ENCODE measurements around the gene SULT2B1.
A peak's percentile ranks its signal among the peaks of the same experiment; 100 is the strongest.

SULT2B1 gene

DNA sequence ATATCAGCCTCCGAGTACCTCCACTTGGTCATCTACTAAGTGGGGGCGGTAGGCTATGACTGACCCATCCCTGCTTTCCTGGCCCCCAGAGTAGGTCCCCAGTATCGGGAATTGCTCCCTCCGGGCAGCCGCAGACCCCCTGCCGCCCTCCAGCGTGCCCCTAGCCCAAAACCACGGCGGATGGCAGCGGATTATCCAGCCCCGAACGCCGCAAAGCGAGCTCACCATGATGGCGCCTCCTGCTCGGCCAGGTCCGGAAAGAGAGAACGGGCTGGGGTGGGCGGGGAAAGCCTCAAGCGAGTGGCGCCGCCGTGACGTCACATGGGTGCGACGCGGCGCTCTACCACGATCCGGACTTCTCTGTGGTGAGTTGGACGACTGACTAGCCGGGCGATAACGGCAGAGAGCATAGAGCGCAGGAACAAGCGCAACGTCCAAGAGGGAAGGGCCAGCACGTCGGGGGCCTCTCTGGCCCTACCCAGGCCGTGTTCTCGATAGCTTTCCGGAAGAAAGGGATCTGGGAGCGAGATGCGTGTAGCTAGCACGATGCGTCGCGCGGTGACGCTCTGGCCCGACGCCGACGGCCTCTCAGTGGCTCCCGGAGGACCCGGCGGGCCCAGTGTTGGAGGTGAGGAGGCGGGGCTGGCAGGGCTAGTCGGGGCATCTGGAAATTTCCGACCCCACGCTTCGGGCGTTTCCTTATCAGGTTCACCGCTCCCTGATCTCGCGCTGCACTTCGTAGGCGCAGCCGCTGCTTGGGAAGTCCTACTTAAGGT, 67.1 kb downstream of the SULT2B1 start, which contains the start of the genes RPL18 and SPHK2:
Gene RPL18 (minus strand): TSS at position 263 of the 776 bp plus-strand sequence. CDS start 35 bp downstream, at position 228.
Gene SPHK2 (plus strand): TSS at position 591 of the 776 bp plus-strand sequence. CDS start 1,009 bp downstream, outside the sequence.
- no CpG with 5 or more reads among the region's 69 CpGs for WGBS (ENCODE audit: insufficient coverage, insufficient read length)
- peak within 1 kb of the TSS; percentile 97 for H3K4me3 ChIP-seq (ENCODE audit: low read length)
- H3K36me3 ChIP-seq (ENCODE audit: control insufficient read depth, insufficient read depth, low read length), result peaks cover 21% of the 10 kb centered on the region
- H3K27me3 ChIP-seq (ENCODE audit: control insufficient read depth, insufficient read depth, low read length), result no peaks in the 10 kb centered on the region
- H3K27ac ChIP-seq (ENCODE audit: low read length), result no peak within 1 kb of the TSS
- no peaks in the 10 kb centered on the region for H3K9me3 ChIP-seq (ENCODE audit: control insufficient read depth, insufficient read depth, low read length)
- peaks cover 3% of the 10 kb centered on the region for H3K4me1 ChIP-seq (ENCODE audit: control insufficient read depth, insufficient read depth, low read length)
- peak; percentile 98 for DNase-seq (ENCODE audit: low read depth, low spot score)

DNA sequence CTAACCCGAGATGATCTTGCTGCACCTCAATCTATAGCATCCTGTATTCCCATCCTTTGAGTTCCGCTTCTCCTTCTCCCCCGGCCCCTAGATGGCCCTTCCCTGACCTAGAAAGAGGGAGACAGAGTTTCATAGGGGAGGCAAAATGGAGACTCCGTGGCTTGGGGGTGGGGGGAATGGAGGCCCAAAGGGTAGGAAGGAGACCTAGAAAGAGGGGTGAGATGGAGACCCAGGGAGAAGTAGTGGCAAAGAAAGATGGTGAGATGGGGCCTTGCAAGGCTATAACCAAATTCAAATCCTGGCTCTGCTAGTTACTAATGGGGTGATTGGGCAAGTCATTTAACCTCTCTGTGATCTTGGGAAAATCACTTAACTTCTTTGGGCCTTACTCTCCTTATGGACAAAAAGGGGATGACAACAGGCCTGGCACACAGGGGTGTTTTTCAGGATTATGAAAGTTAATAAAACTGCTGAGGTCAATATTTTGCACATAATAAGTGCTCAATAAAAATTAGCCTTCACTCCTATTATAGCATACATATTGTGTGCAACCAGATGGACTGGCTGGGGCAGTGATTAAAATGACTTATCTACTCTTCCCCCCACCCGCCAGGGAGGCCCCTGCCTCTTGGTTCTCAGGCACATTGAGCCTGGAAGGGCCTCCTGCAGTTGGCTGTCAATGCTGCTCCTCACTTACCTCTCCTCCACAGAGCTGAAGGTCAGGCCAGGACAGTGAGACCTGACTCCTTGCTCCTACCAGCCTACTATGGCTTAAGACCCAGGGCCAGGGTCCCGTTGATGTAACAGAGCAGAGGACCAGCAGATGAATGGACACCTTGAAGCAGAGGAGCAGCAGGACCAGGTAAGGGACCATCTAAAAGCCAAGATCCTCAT, 68.0 kb downstream of the SULT2B1 start:
- Histone ChIP-seq H3K4me1 (ENCODE audit: control insufficient read depth, insufficient read depth, low read length) (peaks cover 3% of the 10 kb centered on the region; the same call in 1 of the 2 replicates), H3K27me3 (ENCODE audit: control insufficient read depth, insufficient read depth, low read length) (no peaks in the 10 kb centered on the region), H3K27ac (ENCODE audit: low read length) (no peak overlapping the region), H3K4me3 (ENCODE audit: low read length) (peak overlapping the region; percentile 31; the same call in 1 of the 2 replicates), H3K9me3 (ENCODE audit: control insufficient read depth, insufficient read depth, low read length) (no peaks in the 10 kb centered on the region), H3K36me3 (ENCODE audit: control insufficient read depth, insufficient read depth, low read length) (peaks cover 21% of the 10 kb centered on the region)
- WGBS (ENCODE audit: insufficient coverage, insufficient read length), result no CpG with 5 or more reads among the region's 6 CpGs
- no peak for DNase-seq (ENCODE audit: low read depth, low spot score)

DNA sequence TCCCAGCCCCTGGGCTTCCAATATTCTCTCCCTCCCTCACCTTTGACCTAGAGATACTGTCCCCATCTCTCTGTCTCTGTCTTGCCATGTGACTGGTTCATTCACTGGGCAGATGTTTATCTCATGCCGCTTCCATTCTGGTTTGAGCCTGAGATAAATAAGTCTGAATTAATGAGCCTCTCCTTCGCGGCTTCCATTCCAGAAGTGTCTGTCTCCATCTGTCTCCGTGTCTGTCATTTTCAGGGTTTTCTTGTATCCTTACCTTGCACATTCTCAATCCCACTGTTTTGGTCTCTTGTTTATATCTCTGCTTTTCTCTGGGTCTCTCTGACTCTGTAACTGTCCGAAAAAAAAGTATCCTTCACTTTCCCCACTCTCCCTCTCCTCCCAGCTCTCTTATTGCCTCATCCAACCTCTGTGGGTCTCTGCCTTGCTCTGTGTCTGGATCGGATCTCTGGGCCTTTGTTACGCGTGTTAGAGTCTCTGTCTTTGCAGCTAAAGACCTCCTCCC, 71.6 kb downstream of the SULT2B1 start:
- no peak overlapping the region for H3K27ac ChIP-seq (ENCODE audit: low read length)
- WGBS (ENCODE audit: insufficient coverage, insufficient read length), result no CpG with 5 or more reads among the region's 8 CpGs
- H3K27me3 ChIP-seq (ENCODE audit: control insufficient read depth, insufficient read depth, low read length), result no peaks in the 10 kb centered on the region
- H3K4me1 ChIP-seq (ENCODE audit: control insufficient read depth, insufficient read depth, low read length), result peaks cover 1% of the 10 kb centered on the region
- no peak overlapping the region; the same call in 1 of the 2 replicates for H3K4me3 ChIP-seq (ENCODE audit: low read length)
- H3K9me3 ChIP-seq (ENCODE audit: control insufficient read depth, insufficient read depth, low read length), result no peaks in the 10 kb centered on the region
- H3K36me3 ChIP-seq (ENCODE audit: control insufficient read depth, insufficient read depth, low read length), result peaks cover 7% of the 10 kb centered on the region; the same call in 1 of the 2 replicates
- no peak for DNase-seq (ENCODE audit: low read depth, low spot score)

DNA sequence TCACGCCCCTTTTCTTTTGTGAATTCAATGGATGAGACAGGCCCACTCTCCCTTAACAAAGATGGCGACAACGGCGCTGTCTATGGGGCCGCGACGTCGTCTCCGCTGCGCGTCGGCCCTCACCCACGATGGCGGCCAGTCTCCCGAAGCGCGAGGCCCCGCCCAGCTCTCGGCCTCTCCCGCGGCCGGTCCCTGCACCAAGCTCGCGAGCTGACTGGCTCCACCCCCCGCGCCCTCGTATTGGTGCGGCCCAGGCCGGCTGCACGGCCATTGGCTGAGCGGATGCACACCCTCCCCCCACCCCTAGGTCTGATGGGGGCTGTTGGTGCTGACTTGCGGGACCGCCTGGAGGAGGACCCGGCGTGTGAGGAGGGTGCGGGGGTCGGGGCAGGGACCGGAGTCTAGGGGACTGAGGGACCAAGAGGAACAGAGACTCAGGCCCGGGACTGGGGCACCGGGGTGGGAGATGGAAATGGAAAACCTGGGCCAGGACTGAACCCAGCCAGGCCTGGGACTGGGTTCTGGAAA, 72.2 kb downstream of the SULT2B1 start:
- no CpG with 5 or more reads among the region's 40 CpGs for WGBS (ENCODE audit: insufficient coverage, insufficient read length)
- Histone ChIP-seq H3K27me3 (ENCODE audit: control insufficient read depth, insufficient read depth, low read length) (no peaks in the 10 kb centered on the region), H3K4me3 (ENCODE audit: low read length) (peak overlapping the region; percentile 80; the same call in 1 of the 2 replicates), H3K4me1 (ENCODE audit: control insufficient read depth, insufficient read depth, low read length) (peaks cover 3% of the 10 kb centered on the region), H3K36me3 (ENCODE audit: control insufficient read depth, insufficient read depth, low read length) (peaks cover 9% of the 10 kb centered on the region; the same call in 1 of the 2 replicates), H3K9me3 (ENCODE audit: control insufficient read depth, insufficient read depth, low read length) (no peaks in the 10 kb centered on the region), H3K27ac (ENCODE audit: low read length) (no peak overlapping the region)
- DNase-seq (ENCODE audit: low read depth, low spot score), result peak; percentile 98

DNA sequence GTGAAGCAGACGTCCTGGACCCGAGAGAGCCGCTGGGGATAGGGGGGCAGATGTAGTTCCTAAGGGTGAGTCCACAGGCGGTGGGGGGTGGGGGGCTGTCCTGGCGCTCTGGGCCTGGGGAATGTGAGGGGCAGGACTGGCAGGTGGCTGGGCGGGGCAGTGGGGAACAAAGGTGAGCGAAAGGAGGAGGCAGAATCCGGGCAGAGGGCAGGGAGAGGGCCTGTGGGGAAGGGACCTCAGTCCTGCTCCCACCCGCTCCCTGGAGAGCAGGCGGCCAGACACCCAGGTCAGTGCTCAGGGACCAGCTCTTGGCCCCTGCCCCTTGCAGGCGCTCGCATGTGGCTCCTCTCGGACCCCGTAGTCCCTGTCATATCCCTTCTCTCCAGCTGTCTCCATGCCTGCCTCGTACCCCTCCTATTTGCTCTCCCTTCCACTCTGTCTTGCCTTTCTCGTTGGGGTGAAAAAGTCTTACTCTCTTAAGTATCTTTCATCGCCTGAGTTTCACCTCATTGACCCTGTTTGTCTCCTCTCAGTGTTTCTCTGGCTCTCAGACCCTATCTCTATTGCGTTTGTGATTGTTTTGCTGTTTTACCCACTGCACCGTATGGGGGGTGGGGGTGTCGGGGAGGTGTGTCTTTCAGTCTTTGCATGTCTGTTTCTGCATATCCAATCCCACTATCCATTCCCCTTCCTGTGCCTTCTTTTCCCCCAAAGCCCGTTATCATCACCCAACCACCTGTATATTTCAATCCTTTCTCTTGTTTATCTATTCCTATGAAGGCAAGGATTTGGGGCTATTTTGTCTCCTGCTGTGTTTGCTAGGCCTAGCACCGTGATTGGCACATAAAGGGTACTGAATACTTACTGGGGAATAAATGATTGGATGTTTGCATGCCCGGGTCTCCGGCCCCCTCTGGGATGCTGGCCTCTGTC, 73.1 kb downstream of the SULT2B1 start:
- H3K9me3 ChIP-seq (ENCODE audit: control insufficient read depth, insufficient read depth, low read length), result no peaks in the 10 kb centered on the region
- no peaks in the 10 kb centered on the region for H3K27me3 ChIP-seq (ENCODE audit: control insufficient read depth, insufficient read depth, low read length)
- H3K4me1 ChIP-seq (ENCODE audit: control insufficient read depth, insufficient read depth, low read length), result peaks cover 7% of the 10 kb centered on the region
- DNase-seq (ENCODE audit: low read depth, low spot score), result no peak
- no CpG with 5 or more reads among the region's 24 CpGs for WGBS (ENCODE audit: insufficient coverage, insufficient read length)
- peaks cover 11% of the 10 kb centered on the region; the same call in 1 of the 2 replicates for H3K36me3 ChIP-seq (ENCODE audit: control insufficient read depth, insufficient read depth, low read length)
- peak overlapping the region; percentile 80; the same call in 1 of the 2 replicates for H3K4me3 ChIP-seq (ENCODE audit: low read length)
- H3K27ac ChIP-seq (ENCODE audit: low read length), result no peak overlapping the region

DNA sequence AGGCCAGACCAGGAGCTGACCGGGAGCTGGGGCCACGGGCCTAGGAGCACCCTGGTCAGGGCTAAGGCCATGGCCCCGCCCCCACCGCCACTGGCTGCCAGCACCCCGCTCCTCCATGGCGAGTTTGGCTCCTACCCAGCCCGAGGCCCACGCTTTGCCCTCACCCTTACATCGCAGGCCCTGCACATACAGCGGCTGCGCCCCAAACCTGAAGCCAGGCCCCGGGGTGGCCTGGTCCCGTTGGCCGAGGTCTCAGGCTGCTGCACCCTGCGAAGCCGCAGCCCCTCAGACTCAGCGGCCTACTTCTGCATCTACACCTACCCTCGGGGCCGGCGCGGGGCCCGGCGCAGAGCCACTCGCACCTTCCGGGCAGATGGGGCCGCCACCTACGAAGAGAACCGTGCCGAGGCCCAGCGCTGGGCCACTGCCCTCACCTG, 73.9 kb downstream of the SULT2B1 start:
- Histone ChIP-seq H3K27ac (ENCODE audit: low read length) (no peak overlapping the region), H3K4me3 (ENCODE audit: low read length) (no peak overlapping the region), H3K36me3 (ENCODE audit: control insufficient read depth, insufficient read depth, low read length) (peaks cover 11% of the 10 kb centered on the region; the same call in 1 of the 2 replicates), H3K9me3 (ENCODE audit: control insufficient read depth, insufficient read depth, low read length) (no peaks in the 10 kb centered on the region), H3K4me1 (ENCODE audit: control insufficient read depth, insufficient read depth, low read length) (peaks cover 7% of the 10 kb centered on the region), H3K27me3 (ENCODE audit: control insufficient read depth, insufficient read depth, low read length) (no peaks in the 10 kb centered on the region)
- no peak for DNase-seq (ENCODE audit: low read depth, low spot score)
- WGBS (ENCODE audit: insufficient coverage, insufficient read length), result no CpG with 5 or more reads among the region's 30 CpGs

DNA sequence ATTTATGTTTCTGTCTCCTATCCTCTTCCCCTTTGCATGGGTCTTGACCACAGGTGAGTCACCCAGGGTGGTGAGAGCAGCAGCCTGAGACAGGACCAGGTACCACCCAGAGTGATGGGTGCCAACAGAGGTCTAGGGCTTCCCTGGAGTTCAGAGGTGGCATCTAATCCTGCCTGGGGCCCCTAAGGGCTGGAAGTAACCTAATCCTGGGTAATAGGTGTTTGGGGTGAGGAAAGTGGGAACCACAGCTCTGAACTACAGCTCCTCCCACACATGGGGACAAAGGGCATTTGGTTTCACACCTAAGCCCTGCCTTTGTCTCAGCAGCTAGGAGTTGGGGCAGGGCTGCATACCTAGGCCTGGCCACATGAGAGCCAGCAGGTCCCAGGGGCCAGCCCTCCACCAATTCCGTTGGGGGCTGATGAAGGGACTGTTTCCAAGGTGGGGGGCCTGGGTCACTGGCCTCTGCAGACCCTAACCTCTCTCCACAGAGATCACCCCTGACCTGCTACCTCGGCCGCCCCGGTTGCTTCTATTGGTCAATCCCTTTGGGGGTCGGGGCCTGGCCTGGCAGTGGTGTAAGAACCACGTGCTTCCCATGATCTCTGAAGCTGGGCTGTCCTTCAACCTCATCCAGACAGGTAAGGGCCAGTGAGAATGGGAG, 75.4 kb downstream of the SULT2B1 start:
- no peak for DNase-seq (ENCODE audit: low read depth, low spot score)
- Histone ChIP-seq H3K36me3 (ENCODE audit: control insufficient read depth, insufficient read depth, low read length) (peaks cover 11% of the 10 kb centered on the region; the same call in 1 of the 2 replicates), H3K9me3 (ENCODE audit: control insufficient read depth, insufficient read depth, low read length) (no peaks in the 10 kb centered on the region), H3K4me1 (ENCODE audit: control insufficient read depth, insufficient read depth, low read length) (peaks cover 10% of the 10 kb centered on the region), H3K27ac (ENCODE audit: low read length) (no peak overlapping the region), H3K27me3 (ENCODE audit: control insufficient read depth, insufficient read depth, low read length) (no peaks in the 10 kb centered on the region), H3K4me3 (ENCODE audit: low read length) (no peak overlapping the region)
- no CpG with 5 or more reads among the region's 6 CpGs for WGBS (ENCODE audit: insufficient coverage, insufficient read length)

DNA sequence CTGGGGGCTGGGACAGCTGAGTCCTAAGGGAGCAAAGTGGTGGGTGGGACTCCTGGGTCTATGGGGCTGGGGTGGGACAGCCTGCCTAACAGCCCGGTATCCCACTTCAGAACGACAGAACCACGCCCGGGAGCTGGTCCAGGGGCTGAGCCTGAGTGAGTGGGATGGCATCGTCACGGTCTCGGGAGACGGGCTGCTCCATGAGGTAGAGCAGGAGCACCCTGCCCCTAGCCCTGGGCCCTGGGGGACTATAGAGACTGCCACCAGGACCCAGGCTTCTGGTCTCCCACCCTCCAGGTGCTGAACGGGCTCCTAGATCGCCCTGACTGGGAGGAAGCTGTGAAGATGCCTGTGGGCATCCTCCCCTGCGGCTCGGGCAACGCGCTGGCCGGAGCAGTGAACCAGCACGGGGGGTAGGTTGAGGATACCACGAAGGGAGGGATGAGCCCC, 75.9 kb downstream of the SULT2B1 start:
- peaks cover 10% of the 10 kb centered on the region for H3K4me1 ChIP-seq (ENCODE audit: control insufficient read depth, insufficient read depth, low read length)
- H3K9me3 ChIP-seq (ENCODE audit: control insufficient read depth, insufficient read depth, low read length), result no peaks in the 10 kb centered on the region
- no peaks in the 10 kb centered on the region for H3K27me3 ChIP-seq (ENCODE audit: control insufficient read depth, insufficient read depth, low read length)
- no peak overlapping the region for H3K27ac ChIP-seq (ENCODE audit: low read length)
- H3K36me3 ChIP-seq (ENCODE audit: control insufficient read depth, insufficient read depth, low read length), result peaks cover 11% of the 10 kb centered on the region; the same call in 1 of the 2 replicates
- no peak for DNase-seq (ENCODE audit: low read depth, low spot score)
- no CpG with 5 or more reads among the region's 17 CpGs for WGBS (ENCODE audit: insufficient coverage, insufficient read length)
- H3K4me3 ChIP-seq (ENCODE audit: low read length), result no peak overlapping the region

All from iPS DF 6.9 (cell line).